CD4-positive, CD25-positive, alpha-beta regulatory T cell (primary cell): Measurements from ENCODE around the gene ICAM2. TPM values are rescaled to one million over a fixed set of nuclear protein-coding genes. Genes with fewer than 3 reads are reported as not detected.
A peak's percentile ranks its signal among the peaks of the same experiment; 100 is the strongest.

Experiments
- ATAC-seq, 2 donors: fragments of 150-1000 bp; cut with Tn5 transposase; one replicate each; pipeline ENCODE4 v1.10.0; 2021; ENCODE audit warnings: low read depth in 2 of 2, moderate number of reproducible peaks in 2 of 2, moderate library complexity in 1 of 2
- DNase-seq, 3 donors: peaks; one replicate each; pipeline versions ENCODE4 v3.0.0 to v3.0.0-alpha.2; 2012 to 2022; ENCODE audit warnings: mixed read lengths in 1 of 3
- H3K27ac ChIP-seq: one replicate; pipeline ENCODE4 v1.7.0; 2013; ENCODE audit warnings: mild to moderate bottlenecking, low read length; ENCODE audit not compliant: insufficient read depth, poor library complexity, severe bottlenecking
- H3K27me3 ChIP-seq: one replicate; pipeline ENCODE4 v1.7.0; 2013; ENCODE audit warnings: low read length; ENCODE audit not compliant: control insufficient read depth, insufficient read depth
- H3K36me3 ChIP-seq: one replicate; pipeline ENCODE4 v1.7.0; 2013; ENCODE audit warnings: mild to moderate bottlenecking, low read length, moderate library complexity; ENCODE audit not compliant: control insufficient read depth, insufficient read depth
- H3K4me1 ChIP-seq: 2 replicates; pipeline ENCODE4 v1.7.0; 2013; ENCODE audit warnings: mild to moderate bottlenecking, low read length; ENCODE audit not compliant: insufficient read depth, control insufficient read depth, poor library complexity, severe bottlenecking
- H3K4me3 ChIP-seq: one replicate; pipeline ENCODE4 v1.7.0; 2013; ENCODE audit warnings: low read depth, mild to moderate bottlenecking, low read length, moderate library complexity
- H3K9me3 ChIP-seq, 2 experiments: 1 replicate in 1 of 2; 2 replicates in 1 of 2; pipeline ENCODE4 v1.7.0; 2013; ENCODE audit warnings: low read length in 2 of 2, mild to moderate bottlenecking in 1 of 2, moderate library complexity in 1 of 2; ENCODE audit not compliant: control insufficient read depth in 2 of 2
- H3K27ac Mint-ChIP-seq, 3 donors: one replicate each; pipeline ENCODE4 v1.8.0; 2020 to 2022; ENCODE audit warnings: mild to moderate bottlenecking in 3 of 3, mixed read lengths in 3 of 3, moderate library complexity in 2 of 3
- H3K27me3 Mint-ChIP-seq: one replicate; pipeline ENCODE4 v1.8.0; 2022; ENCODE audit warnings: mild to moderate bottlenecking, mixed read lengths
- H3K36me3 Mint-ChIP-seq: one replicate; pipeline ENCODE4 v1.8.0; 2020; ENCODE audit warnings: mixed read lengths
- H3K4me1 Mint-ChIP-seq, 4 donors: one replicate each; pipeline ENCODE4 v1.8.0; 2020 to 2022; ENCODE audit warnings: mixed read lengths in 4 of 4, mild to moderate bottlenecking in 1 of 4
- H3K4me3 Mint-ChIP-seq, 4 donors: one replicate each; pipeline ENCODE4 v1.8.0; 2020 to 2022; ENCODE audit warnings: mild to moderate bottlenecking in 4 of 4, mixed read lengths in 4 of 4, moderate library complexity in 3 of 4
- H3K9me3 Mint-ChIP-seq, 7 donors: one replicate each; pipeline ENCODE4 v1.8.0; 2020 to 2022; ENCODE audit warnings: mixed read lengths in 7 of 7, mild to moderate bottlenecking in 3 of 7, moderate library complexity in 2 of 7
- polyA plus RNA-seq, 4 donors: library from polyadenylated mRNA; unstranded; fragments of 300-500 nt; fragmentation: Illumina TruSeq; gene quantifications; one replicate each; pipeline ENCODE4 v1.2.3, GENCODE V29; 2021
- total RNA-seq: library from RNA; stranded (reverse); gene quantifications from one replicate; pipeline ENCODE4 v1.2.3, GENCODE V29; 2022

The ICAM2 gene
- total and polyA plus RNA-seq, 5 donors from 2014 or later: 106 to 625 (median 539) TPM

DNA sequence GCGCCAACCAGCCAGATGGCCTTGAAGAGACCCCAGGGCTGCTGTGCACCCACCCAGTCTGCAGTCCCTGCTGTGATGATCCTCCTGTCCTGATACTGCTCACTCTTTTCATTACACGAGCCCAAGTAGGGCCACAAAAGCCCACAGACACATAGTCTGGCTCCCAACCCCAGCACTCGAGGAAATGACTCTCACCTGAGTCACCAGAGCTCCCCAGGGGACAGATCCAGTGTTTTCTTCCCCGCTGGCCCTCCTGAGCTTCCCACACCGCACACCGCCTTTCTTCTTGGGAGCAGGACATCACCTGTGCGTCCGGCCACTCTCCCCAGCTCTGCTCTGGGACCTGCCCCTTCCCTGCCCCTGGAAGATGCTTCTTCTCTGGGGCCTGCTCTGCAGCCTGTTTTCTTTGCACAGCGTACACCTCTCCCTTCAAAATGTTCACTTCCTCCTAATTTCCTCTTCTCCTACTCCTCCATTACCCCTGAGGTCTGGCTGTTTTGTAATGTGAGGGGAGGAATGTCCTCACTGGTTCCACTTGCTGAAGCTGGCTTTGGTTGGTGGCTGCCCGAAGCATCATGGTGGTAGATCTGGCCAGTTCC, 45.7 kb downstream of the ICAM2 start:
- peaks cover 5% of the 10 kb centered on the region for H3K27me3 ChIP-seq
- H3K4me1 Mint-ChIP-seq: peaks cover 0 to 10% (median 0%) of the 10 kb centered on the region in 4 donors
- H3K9me3 Mint-ChIP-seq: no peaks in the 10 kb centered on the region
- ATAC-seq (no peak), DNase-seq (no peak)
- no peak overlapping the region for H3K4me3 Mint-ChIP-seq
- H3K27ac ChIP-seq: no peak overlapping the region
- no peaks in the 10 kb centered on the region for H3K36me3 ChIP-seq
- H3K27me3 Mint-ChIP-seq: peaks cover 9% of the 10 kb centered on the region
- no peak overlapping the region for H3K4me3 ChIP-seq
- H3K36me3 Mint-ChIP-seq: no peaks in the 10 kb centered on the region
- H3K27ac Mint-ChIP-seq: peak overlapping the region in 2 of 3 donors; percentile 58 to 83
- no peaks in the 10 kb centered on the region for H3K4me1 ChIP-seq
- H3K9me3 ChIP-seq: no peaks in the 10 kb centered on the region

DNA sequence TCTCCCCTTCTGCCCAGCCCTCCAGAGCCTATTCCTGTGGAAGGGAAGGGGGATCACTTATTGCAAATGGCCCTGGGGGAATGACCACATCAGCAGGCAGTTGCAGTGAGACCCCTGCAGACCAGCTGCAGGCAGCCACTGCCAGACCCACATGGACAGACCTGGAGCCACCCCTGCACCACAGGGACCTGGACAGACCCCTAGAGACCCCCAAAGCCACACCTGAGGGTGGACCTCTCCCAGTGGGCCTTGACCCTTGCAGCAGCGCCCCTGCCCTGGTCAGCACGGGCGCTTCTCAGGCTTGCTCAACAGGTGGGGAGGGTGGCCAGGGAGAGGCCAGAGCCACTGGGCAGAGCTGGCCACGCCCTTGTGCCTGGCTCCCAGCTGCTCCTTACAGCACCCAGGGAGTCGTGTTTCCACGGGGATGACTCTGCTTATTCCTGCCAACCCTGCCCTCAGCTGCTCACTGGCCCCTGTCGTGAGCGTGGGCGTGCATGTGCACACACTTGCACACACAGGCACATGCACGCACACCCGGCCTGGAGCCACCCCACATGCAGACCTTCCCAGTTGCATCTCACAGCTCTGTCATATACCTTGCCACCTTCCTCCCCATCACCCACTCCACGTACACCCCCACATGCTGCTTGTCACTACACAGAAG, 46.4 kb downstream of the ICAM2 start:
- no peaks in the 10 kb centered on the region for H3K36me3 Mint-ChIP-seq
- Histone ChIP-seq H3K36me3 (no peaks in the 10 kb centered on the region), H3K4me3 (no peak overlapping the region), H3K27me3 (peaks cover 5% of the 10 kb centered on the region), H3K27ac (no peak overlapping the region), H3K9me3 (no peaks in the 10 kb centered on the region), H3K4me1 (no peaks in the 10 kb centered on the region)
- H3K4me1 Mint-ChIP-seq: peaks cover 0 to 10% (median 1%) of the 10 kb centered on the region in 4 donors
- no peak overlapping the region for H3K4me3 Mint-ChIP-seq
- ATAC-seq: no peak
- peaks cover 9% of the 10 kb centered on the region for H3K27me3 Mint-ChIP-seq
- DNase-seq: no peak
- H3K9me3 Mint-ChIP-seq: no peaks in the 10 kb centered on the region
- H3K27ac Mint-ChIP-seq: peak overlapping the region in 2 of 3 donors; percentile 58 to 83

DNA sequence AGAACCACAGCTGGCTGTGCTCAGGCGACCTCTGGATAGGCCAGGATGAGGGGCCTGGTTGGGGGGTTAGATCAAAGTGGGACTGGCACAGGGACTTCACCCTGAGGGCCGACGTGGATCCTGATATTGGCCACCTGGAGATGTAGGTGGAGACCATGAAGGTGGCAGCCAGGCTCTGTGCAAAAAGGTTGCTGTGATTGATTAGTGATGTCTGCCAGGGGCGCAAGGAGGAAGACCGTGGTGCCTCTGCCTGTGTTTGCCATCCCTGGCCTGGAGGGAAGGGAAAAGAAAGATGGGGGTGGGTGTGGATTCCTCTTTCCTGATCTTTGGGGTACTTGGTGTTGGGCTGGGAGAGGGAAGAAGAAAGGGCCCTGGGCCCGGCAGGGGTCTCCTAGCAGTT, 47.2 kb downstream of the ICAM2 start:
- Mint-ChIP-seq H3K27me3 (peaks cover 9% of the 10 kb centered on the region), H3K4me3 (no peak overlapping the region), H3K27ac (peak overlapping the region; percentile 52 to 83 (median 62)), H3K36me3 (no peaks in the 10 kb centered on the region), H3K4me1 (peaks cover 0 to 10% (median 2%) of the 10 kb centered on the region in 4 donors), H3K9me3 (no peaks in the 10 kb centered on the region)
- H3K4me3 ChIP-seq: no peak overlapping the region
- DNase-seq: no peak
- no peak overlapping the region for H3K27ac ChIP-seq
- peaks cover 5% of the 10 kb centered on the region for H3K27me3 ChIP-seq
- no peaks in the 10 kb centered on the region for H3K4me1 ChIP-seq
- ATAC-seq: no peak
- no peaks in the 10 kb centered on the region for H3K9me3 ChIP-seq
- H3K36me3 ChIP-seq: no peaks in the 10 kb centered on the region

DNA sequence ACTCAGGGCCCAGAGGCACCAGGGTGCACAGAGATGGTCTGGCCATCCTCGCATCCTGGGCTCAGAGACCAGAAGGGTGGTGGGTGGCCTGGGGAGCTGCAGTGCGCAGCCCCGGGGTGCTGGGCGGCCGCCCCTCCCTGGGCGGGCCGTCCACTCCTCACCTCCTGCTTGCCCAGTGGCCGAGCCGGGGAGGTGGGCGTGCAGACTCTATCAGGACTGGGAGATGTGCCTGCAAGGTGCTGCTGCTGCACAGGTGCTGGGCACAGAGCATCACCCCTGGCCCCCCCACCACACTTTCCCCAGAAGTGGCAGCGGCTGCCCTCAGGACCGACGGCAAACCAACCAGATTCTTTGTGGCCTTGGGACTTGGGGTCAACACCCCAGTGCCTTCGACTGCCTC, 47.6 kb downstream of the ICAM2 start, which contains the start of gene SCN4A:
SCN4A (minus strand) TSS at position 123 of the 400 bp plus-strand sequence; CDS start at position 46, 77 bp downstream.
- no peaks in the 10 kb centered on the region for H3K9me3 ChIP-seq
- H3K36me3 ChIP-seq: no peaks in the 10 kb centered on the region
- H3K9me3 Mint-ChIP-seq: no peaks in the 10 kb centered on the region
- peak within 1 kb of the TSS; percentile 52 to 83 (median 62) for H3K27ac Mint-ChIP-seq
- peaks cover 5% of the 10 kb centered on the region for H3K27me3 ChIP-seq
- H3K4me1 ChIP-seq: no peaks in the 10 kb centered on the region
- H3K4me1 Mint-ChIP-seq: peaks cover 0 to 10% (median 2%) of the 10 kb centered on the region in 4 donors
- no peak within 1 kb of the TSS for H3K27ac ChIP-seq
- DNase-seq (no peak), ATAC-seq (no peak)
- no peak within 1 kb of the TSS for H3K4me3 ChIP-seq
- no peak within 1 kb of the TSS for H3K4me3 Mint-ChIP-seq
- H3K27me3 Mint-ChIP-seq: peaks cover 9% of the 10 kb centered on the region
- no peaks in the 10 kb centered on the region for H3K36me3 Mint-ChIP-seq

DNA sequence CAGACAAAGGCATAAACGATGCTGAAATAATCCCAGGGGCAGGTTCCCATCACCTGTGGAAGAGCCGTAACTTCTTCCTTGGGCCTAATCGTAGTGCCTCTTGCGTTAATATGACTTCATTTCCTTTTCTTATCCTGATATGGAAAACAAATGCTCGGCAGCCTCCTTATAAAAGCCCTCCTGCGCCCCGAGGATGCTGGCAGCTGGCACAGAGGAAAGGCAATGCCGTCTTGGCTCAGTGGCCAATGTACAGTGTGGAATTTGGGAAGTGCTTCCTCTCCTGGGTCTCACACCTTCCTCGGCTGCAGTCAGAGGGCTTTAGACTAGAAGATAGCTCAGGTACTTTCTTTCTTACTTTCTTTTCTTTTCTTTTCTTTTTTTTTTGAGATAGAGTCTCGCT, 51.2 kb downstream of the ICAM2 start:
- Mint-ChIP-seq H3K4me1 (peaks cover 0 to 16% (median 2%) of the 10 kb centered on the region in 4 donors), H3K27me3 (peaks cover 4% of the 10 kb centered on the region), H3K9me3 (peaks cover 0 to 1% (median 0%) of the 10 kb centered on the region in 7 donors), H3K4me3 (peak overlapping the region in 1 of 4 donors; percentile 35), H3K36me3 (no peaks in the 10 kb centered on the region), H3K27ac (no peak overlapping the region)
- H3K36me3 ChIP-seq: no peaks in the 10 kb centered on the region
- DNase-seq: no peak
- H3K9me3 ChIP-seq: no peaks in the 10 kb centered on the region
- H3K27me3 ChIP-seq: no peaks in the 10 kb centered on the region
- no peaks in the 10 kb centered on the region for H3K4me1 ChIP-seq
- H3K27ac ChIP-seq: no peak overlapping the region
- no peak for ATAC-seq
- H3K4me3 ChIP-seq: no peak overlapping the region

DNA sequence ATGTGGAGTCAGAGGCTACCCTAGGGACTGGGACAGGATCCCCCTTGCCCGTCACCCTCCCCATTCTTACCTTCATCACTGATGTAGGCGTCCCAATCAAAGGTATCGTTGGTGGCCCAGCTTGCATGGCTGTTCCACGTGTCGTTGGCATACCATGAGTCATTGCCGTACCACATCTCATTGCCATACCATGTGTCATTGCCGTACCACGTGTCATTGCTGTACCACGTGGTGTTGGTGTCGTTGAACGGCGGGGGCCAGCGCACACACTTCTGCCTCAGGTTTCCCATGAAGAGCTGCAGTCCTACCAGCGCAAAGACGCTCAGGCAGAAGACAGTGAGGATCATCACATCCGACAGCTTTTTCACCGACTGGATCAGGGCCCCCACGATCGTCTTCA, 52.5 kb downstream of the ICAM2 start:
- Mint-ChIP-seq H3K4me3 (no peak overlapping the region), H3K27me3 (no peaks in the 10 kb centered on the region), H3K36me3 (no peaks in the 10 kb centered on the region), H3K9me3 (peaks cover 0 to 1% (median 0%) of the 10 kb centered on the region in 7 donors), H3K4me1 (peaks cover 0 to 16% (median 2%) of the 10 kb centered on the region in 4 donors), H3K27ac (peak overlapping the region in 1 of 3 donors; percentile 43)
- H3K27ac ChIP-seq: no peak overlapping the region
- DNase-seq (no peak), ATAC-seq (no peak)
- no peaks in the 10 kb centered on the region for H3K36me3 ChIP-seq
- no peak overlapping the region for H3K4me3 ChIP-seq
- H3K9me3 ChIP-seq: no peaks in the 10 kb centered on the region
- no peaks in the 10 kb centered on the region for H3K4me1 ChIP-seq
- no peaks in the 10 kb centered on the region for H3K27me3 ChIP-seq

DNA sequence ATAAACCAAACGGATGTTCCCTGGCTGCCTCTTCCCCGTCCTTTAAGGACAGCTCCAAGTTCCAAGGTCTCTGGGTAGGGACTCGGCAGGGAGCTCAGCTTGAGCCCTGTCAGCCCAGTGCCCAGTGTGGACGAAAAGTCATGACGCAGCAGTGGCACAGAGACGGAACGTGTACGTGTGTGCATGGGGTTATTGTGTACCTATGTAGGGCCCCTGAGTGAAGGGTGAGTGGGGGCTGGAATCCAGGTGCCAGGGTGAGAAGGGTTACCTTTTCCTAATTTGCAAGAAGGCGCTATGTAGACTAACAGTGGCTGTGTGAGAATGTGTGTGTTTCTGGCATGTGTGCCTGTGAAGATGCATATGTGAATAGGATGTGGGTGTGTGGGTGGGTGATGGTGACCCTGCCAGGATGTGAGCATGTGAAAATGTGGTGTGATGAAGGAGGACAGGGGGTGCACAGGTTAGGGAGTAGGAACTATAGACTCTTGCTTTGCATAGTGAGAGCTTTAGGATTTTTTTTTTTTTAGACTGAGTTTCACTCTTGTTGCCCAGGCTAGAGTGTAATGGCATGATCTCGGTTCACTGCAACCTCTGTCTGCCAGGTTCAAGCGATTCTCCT, 53.7 kb downstream of the ICAM2 start:
- Mint-ChIP-seq H3K27me3 (no peaks in the 10 kb centered on the region), H3K4me3 (no peak overlapping the region), H3K4me1 (peaks cover 0 to 16% (median 4%) of the 10 kb centered on the region in 4 donors), H3K36me3 (no peaks in the 10 kb centered on the region), H3K9me3 (peaks cover 0 to 1% (median 0%) of the 10 kb centered on the region in 7 donors), H3K27ac (peak overlapping the region in 2 of 3 donors; percentile 1 to 12)
- DNase-seq (peak in 1 of 3 donors; percentile 48), ATAC-seq (peak; percentile 48 to 77)
- Histone ChIP-seq H3K4me3 (no peak overlapping the region), H3K9me3 (no peaks in the 10 kb centered on the region), H3K4me1 (no peaks in the 10 kb centered on the region), H3K36me3 (no peaks in the 10 kb centered on the region), H3K27ac (no peak overlapping the region), H3K27me3 (no peaks in the 10 kb centered on the region)
